ENCODE data around the gene POU5F1.
"Not testable (repeated sequence)": the region's sequence is repeated elsewhere in the genome, so short reads cannot be mapped to it uniquely, and the experiment has no call there.

The POU5F1 gene

DNA sequence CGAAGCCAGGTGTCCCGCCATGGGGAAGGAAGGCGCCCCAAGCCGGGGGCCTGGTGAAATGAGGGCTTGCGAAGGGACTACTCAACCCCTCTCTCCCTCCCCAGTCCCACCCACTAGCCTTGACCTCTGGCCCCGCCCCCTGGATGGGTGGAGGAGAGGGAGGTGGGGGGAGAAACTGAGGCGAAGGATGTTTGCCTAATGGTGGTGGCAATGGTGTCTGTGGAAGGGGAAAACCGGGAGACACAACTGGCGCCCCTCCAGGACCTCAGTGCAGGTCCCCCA is at the start of gene POU5F1:
TSS of gene POU5F1 (minus strand) at position 83 of the 282 bp plus-strand sequence. CDS start at position 21, 62 bp downstream.
- DNase-seq (ENCODE audit: low read depth, low spot score): no peak

DNA sequence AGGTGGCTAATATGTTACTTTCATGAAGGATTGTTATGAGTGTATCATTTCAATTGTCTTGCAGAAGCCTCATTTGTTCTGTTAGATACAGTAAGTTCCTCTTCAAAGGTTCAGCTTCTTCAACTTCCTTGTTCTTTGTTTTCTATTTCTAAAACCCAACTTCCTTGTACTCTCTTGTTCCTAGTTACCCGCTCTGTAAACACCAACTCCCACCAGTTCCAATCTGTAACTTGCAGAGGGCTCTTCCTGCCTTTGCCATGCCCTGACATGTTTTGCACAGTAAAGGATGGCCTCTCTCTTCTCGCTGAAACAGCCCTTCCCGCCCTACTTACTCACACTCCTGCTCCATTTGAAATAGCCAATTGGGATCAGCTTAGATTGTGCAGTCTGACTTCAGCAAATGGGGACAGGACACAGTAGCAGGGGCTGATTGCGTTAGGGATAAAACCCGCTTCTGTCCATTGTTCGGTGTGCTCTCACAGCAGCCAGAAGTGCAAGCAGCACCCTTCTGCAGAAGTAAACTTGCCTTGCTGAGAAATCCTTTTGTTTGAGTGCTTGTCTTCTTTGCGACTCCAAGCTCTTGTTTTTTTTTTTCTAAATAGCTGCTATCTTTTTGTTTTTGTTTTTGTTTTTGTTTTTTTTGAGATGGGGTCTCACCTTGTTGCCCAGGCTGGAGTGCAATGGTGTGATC is 45.9 kb upstream of the POU5F1 start:
- DNase-seq (ENCODE audit: low read depth, low spot score): no peak

DNA sequence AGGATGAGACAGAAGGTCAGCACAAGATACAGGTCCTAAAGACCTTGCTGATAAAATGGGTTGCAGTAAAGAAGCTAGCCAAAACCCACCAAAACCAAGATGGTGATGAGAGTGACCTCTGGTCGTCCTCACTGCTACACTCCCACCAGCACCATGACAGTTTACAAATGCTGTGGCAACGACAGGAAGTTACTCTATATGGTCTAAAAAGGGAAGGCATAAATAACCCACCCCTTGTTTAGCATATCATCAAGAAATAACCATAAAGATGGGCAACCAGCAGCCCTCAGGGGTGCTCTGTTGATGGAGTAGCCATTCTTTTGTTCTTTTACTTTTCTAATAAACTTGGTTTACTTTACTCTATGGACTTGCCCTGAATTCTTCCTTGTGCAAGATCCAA is 44.7 kb upstream of the POU5F1 start:
- not testable (repeated sequence) for DNase-seq (ENCODE audit: low read depth, low spot score)

DNA sequence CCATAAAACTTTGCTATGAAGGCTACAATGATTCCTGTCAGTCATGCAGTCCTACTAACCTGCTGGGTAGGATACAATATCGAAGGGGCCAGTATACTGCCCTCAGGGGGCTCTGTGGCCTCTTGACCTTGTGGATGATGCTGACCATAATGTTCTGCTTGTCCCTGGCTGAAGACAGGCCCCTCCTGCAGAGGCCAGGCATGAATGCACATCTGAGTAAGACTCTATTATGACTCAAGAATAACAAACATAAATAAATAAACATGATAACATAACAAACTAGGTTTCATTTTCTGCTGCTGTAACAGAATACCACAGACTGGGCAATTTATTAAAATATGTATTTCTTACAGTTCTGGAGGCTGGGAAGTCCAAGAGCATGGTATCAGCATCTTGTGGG is 44.0 kb upstream of the POU5F1 start:
- no peak for DNase-seq (ENCODE audit: low read depth, low spot score)

DNA sequence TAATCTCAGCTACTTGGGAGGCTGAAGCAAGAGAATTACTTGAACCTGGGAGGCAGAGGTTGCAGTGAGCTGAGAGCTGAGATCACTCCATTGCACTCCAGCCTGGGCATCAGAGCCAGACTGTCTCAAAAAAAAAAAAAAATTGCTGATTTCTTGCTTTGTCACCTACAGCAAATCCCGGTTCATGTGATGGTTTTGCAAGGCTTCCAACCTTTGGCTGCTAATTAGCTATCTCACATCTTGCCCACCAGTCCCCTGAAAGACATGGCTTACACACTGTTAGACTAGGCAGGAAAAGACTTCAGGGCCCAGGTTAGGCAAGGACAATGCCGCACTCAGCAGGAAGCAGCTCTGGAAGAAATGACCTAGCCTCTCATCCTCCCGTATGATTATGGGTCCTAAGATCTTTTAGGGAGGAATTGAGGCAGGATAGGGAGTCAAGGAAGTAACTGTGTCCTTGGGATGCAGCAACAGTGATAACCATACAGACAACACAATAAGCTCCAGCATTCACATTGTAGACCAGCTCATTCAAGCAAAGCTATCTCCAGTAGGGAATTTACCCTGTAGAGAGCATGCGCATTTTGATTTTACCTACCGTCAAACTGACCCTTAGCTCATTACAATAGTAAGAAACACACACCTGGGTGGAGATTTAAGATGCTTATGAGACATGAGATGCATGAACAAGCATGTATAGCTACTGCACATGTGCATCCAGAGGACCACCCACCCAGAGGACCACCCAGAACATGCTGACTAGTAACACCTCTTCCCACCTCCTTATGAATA is 40.5 kb upstream of the POU5F1 start:
- no peak for DNase-seq (ENCODE audit: low read depth, low spot score)

DNA sequence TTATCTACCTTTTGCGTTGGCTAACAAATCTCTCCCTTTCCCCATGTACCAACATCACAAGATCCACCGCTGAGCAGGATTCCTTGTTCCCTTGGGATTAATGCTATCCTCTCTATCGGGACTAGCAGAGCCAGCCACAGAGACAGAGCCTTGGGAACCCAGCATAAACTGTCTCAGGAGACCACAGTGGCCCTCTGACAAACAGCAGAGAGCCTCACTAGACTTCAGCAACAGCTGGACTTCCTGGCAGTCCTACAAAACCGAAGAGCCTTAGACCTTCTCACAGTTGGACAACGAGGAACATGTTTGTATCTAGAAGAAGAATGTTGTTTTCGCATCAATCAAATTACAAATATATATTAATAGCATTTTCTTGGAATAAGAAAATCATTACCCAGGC is 39.6 kb upstream of the POU5F1 start:
- no peak for DNase-seq (ENCODE audit: low read depth, low spot score)

DNA sequence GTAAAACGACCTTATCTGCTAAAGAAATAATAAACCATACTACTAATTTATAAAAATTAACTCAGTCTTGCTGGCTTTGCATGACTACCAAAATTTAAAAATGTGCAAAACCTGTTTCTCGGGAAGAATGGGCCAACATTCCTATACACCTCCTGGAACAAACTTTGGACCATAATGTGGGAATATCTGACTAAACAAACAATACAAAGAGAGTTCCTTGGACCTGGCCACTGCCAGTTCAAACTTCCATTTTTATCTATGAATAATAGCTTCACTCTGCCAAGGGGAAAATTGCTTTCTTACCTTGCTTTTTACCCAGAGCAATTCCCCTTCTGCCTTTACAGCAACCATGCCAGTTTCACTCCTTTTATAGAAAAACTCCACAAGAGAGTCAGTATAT is 38.7 kb upstream of the POU5F1 start:
- DNase-seq (ENCODE audit: low read depth, low spot score): no peak

DNA sequence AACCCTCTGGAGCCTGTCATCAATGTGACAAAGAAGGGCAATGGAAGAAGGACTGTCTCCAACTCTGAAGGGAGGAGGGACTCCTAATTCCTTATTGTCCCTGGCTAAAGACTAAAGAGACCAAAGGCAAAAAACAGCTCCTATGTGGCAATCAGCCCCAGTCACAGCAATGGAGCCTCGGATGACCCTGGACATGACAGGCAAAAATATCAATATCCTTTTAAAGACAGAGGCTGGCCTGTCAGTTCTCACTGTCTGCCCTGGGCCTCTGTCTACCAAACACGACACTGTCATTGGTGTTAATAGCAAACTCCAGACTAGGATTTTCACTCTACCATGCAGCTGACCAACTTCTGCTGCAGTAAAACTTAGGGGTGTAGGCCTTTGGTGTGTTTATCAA is 38.0 kb upstream of the POU5F1 start:
- DNase-seq (ENCODE audit: low read depth, low spot score): no peak

DNA sequence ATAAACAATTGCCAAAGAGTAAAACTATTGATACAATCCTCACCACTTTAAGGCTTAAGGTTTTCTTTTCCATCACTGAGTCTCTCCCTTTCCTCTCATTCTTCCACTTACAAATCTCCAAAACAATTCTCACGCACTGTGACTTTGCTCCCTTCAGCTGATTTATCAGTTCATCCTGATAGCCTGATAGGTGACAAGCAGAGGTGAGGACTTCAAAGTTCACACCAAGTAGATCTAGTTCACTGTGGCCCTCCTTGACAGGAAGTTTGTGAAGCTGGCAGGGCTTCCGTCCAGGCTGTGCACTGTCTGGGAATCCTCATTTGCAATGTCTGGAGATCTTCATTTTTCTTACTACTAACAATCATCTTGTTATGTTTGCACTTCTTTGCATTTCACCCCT is 35.2 kb upstream of the POU5F1 start:
- no peak for DNase-seq (ENCODE audit: low read depth, low spot score)

DNA sequence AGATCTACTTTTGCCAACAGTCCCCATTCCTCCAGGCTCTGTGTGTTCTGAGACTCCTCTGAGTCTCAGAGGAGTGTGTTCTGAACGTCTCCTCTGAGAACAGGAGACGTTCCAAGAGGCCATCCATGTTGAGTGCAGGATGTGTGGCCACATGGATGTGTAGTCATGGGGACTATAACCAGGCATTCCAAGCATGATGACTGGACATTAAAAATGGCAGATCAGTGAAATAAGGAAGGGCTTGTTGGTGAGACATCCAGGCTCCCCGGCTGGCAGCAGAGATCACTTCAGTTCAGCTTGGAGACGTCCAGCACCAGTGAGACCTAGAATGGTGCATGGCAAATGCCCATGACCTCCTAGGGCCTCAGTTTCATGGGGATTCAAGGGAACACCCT is 34.3 kb upstream of the POU5F1 start:
- DNase-seq (ENCODE audit: low read depth, low spot score): no peak

DNA sequence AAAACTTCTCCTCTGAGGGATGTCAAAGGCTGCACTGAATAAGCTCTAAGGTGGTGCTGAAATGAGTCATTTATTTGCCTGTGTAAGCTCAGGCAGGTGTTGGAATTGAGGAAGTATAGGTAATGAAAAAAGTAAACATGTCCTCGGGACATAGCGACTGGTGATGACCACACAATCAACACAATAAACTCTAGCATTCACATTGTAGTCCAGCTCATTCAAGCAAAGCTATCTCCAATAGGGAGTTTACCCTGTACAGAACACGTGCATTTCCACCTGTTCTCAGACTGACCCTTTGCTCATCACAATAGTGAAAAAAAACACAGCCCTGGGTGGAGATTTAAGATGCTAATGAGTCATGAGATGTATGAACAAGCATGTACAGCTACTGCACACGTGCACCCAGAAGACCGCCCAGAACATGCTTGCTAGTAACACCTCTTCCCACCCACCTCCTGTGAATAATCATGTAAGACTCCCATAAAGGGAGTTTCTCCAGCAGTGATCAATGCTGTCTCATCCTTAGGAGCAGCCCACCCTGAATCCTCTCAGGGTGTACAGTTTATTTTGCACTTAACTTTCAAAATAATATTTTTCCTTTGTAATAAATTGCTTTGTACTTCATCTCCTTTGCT is 33.0 kb upstream of the POU5F1 start:
- no peak for DNase-seq (ENCODE audit: low read depth, low spot score)

DNA sequence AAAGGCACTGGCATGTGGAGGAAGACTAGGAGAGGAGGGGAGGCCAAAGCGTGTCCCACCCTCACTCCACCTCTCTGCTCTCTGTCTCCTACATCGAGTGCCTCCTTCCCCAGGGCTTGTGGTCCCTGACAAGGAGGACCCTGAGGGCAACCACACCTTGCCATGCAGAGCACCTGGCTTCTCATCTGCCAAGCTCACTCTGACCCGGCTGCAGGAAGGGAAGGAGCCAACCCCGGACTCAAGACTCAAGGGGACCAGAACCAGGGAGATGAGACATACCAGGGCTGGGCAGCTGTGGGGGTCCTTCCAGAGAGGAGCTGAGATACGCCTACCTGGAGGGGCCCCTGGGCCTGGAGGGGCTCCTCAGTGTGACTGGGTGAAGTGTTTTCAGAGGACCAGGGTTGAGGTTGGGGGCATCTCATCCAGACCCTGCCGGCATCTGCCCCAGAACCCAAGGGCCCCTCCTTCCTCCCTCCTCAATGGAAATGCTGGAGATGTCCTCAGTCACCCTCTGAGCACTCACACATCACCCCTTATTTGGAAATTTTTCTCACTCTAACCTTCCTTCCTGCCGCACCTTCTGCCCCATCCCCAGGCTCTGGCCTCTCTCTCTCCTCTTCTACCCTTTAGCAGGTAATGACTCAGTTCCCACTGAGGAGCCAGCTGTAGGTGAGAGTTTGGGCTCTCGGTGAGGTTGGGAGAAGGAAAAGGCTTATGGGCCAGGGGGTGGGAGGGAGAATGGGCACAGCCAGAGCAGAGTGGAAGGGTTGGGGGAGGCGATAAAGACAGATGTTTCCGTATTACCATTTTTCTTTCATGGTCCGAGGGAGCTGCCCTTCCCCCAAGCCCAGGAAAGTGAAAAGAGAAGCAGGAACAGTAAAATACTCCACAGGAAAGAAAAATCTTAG is 32.0 kb upstream of the POU5F1 start:
- DNase-seq (ENCODE audit: low read depth, low spot score): no peak

DNA sequence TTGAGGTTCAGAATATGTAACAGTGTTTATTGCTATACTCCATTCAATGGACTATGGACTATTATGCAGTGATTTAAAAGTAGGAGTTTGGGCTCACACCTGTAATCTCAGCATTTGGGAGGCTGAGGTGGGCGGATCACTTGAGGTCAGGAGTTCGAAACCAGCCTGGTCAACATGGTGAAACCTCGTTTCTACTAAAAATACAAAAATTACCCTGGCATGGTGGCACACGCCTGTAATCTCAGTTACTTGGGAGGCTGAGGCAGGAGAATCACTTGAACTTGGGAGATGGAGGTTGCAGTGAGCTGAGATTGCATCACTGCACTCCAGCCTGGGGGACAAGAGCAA is 28.6 kb upstream of the POU5F1 start:
- not testable (repeated sequence) for DNase-seq (ENCODE audit: low read depth, low spot score)

DNA sequence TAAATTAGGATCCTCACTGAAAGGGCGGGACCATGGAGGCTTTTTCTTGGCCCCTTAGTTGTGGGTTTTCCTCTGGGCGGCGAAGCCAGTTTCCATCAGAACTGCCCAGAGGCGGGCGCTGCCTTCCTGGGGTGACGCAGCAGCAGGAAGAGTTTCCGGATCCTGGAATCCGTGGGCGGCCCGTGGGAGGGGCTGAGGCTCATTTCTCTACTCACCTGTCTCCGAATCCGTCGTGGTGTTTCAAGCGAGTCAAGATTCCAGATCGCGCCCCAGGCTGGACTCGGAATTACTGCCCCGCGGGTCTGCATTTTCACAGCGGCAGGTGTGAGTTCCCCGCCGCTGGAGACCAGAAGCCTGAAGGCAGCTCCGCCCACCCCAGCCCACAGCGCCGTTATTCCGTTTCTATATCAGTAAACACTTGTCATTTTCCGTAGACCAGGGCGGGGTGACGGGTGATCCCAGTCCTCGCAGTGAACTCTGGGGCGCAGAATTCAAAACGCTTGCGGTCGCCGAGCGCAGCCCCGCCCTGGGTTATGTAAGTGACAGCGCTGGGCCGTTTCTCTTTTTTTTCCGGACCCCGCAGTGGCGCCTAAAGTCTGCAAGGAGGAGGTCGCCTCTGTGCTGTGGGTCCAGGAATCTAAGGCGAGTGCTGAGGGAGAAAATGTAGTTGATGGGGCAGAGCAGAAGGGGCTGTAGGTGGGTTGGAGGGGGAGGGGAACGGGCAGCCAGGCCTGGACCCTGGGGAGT is 27.2 kb upstream of the POU5F1 start:
- no peak for DNase-seq (ENCODE audit: low read depth, low spot score)

DNA sequence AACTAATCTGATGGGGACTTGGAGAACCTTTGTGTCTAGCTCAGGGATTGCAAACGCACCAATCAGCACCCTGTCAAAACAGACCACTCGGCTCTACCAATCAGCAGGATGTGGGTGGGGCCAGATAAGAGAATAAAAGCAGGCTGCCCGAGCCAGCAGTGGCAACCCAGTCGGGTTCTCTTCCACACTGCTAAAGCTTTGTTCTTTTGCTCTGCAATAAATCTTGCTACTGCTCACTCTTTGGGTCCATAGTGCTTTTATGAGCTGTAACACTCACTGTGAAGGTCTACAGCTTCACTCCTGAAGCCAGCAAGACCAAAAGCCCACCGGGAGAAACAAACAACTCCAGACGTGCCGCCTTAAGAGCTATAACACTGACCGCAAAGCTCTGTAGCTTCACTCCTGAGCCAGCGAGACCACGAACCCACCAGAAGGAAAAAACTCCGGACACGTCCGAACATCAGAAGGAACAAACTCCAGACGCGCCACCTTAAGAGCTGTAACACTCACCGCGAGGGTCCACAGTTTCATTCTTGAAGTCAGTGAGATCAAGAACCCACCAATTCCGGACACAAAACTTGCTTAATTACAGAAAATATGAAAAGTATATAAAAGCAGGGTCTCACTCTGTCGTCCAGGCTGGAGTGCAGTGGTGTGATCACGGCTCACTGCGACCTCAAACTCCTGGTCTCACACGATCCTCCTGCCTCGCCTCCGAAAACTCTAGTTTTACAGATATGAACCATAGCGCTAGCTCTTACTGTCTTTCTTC is 26.0 kb upstream of the POU5F1 start:
- not testable (repeated sequence) for DNase-seq (ENCODE audit: low read depth, low spot score)

DNA sequence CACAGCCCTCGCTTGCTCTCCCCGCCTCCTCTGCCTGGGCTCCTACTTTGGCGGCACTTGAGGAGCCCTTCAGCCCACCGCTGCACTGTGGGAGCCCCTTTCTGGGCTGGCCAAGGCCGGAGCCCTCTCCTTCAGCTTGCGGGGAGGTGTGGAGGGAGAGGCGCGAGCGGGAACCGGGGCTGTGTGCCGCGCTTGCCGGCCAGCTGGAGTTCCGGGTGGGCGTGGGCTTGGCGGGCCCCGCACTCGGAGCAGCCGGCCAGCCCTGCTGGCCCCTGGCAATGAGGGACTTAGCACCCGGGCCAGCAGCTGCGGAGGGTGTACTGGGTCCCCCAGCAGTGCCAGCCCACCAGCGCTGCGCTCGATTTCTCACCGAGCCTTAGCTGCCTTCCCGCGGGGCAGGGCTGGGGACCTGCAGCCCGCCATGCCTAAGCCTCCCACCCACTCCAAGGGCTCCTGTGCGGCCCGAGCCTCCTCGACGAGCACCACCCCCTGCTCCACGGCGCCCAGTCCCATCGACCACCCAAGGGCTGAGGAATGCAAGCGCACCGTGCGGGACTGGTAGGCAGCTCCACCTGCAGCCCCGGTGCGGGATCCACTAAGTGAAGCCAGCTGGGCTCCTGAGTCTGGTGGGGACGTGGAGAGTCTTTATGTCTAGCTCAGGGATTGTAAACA is 25.0 kb upstream of the POU5F1 start:
- DNase-seq (ENCODE audit: low read depth, low spot score): not testable (repeated sequence)

DNA sequence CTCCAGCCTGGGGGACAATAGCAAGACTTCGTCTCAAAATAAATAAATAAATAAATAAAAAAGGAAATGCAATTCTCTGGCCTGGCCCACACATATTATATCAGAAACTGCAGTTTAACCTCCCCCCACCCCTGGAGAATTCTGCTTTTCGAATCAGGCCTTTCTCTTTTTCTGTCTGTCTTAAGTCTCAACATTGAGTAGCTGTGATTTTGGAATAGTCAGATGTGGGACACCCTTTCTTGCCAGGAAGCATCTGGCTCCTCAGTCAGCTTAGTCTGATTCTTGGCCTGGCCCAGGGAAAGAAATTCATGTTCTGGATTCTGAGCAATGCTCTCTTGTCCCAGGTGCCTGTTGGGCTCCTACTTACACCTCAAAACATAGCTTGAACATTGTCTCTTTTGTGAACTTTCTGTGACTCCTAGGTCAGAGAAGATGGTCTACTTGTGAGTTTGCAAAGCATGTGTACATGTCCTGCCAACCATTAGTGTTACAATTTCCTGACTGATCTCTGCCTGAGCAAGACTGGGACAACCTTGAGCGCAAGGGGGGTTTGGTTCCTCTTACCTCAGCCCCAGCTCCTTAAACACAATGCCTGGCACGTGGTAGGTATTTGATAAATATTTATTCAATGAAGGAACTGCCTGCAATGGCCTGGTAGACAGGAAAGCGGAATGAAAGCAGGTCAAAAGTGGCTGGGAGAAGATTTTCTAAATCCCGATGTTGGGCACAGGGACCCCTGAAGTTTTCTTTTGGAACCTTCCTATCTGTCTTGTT is 23.8 kb upstream of the POU5F1 start:
- DNase-seq (ENCODE audit: low read depth, low spot score): no peak

DNA sequence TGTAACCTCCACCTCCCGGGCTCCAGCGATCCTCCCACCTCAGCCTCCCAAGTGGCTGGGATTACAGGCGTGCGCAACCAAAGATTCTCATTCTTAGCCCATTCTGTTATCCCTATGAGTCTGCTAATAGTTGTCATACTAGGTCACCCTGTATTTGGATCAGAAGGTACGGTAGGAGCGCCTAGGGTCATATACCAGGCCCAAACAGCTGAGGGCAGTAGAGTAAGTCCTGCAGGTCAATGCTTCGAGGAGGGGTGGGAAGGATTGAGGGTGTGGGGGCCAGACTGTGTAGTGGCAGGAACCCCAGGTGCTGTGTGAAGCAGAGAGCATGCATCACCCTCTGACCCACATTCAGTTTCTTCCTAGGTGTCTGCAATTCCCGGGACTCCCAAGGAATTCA is 22.7 kb upstream of the POU5F1 start:
- no peak for DNase-seq (ENCODE audit: low read depth, low spot score)

DNA sequence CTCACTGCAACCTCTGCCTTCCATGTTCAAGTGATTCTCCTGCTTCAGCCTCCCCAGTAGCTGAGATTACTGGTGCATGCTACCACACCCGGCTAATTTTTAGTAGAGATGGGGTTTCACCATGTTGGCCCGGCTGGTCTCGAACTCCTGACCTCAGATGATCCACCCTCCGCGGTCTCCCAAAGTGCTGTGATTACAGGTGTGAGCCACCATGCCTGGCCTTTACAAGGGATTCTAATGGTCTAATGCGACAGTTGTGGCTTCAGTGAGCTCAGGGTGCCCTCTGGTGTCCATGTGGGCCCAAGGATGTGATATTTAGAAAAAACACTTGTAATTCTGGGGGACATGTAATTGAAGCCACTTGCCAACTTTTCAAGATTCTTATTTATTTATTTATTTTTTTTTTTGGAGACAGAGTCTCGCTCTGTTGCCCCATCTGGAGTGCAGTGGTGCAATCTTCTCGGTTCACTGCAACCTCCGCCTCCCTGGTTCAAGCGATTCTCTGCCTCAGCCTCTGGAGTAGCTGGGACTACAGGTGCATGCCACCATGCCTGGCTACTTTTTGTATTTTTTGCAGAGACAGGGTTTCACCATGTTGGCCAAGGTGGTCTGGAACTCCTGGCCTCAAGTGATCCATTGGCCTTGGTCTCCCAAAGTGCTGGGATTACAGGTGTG is 22.1 kb upstream of the POU5F1 start:
- DNase-seq (ENCODE audit: low read depth, low spot score): not testable (repeated sequence)
